Activated T-cell treated with anti-CD3 and anti-CD28 coated beads, Interleukin-2, amount 50 U/mL, for 1 hour (primary cell): ENCODE data around the gene CACNA1H.

Experiments used
- DNase-seq: peaks from one replicate; pipeline ENCODE4 v3.0.0-alpha.2; 2020

The CACNA1H gene

DNA sequence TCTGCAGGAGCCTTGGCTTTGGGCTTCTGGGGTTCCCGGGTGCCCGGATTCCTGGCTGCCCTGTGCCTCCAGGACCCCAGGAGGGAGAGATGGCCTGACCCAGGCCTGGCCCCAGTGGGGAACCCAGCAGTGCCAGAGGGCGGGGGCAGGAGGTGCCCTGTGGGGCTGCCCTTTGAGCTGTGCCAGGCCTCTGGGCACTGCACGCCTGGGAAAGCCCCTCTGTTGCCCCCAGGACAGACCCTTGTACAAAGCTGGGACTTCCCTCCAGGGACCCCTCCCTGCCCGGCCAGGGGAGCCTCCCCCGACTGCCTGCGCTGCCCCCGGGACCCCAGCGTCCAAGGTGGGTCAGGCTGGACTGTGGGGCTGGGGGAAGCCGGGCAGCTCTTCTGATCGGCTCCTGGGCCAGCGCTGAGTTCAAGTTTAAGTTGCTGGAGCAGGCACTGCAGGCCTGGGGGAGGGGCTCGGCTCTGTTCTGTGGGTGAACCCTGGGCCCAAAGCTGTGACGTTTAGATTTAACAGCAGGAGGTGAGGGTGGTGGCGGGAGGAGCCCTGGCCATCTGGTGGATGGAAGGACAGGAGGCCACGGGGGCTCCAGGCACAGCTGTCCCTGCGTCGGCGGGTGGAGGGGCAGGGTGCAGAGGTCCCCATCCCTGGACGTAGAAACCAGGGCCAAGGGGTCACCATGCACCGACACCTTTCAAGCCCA, 29.2 kb upstream of the CACNA1H start:
- no peak for DNase-seq

- no peak for DNase-seq
Measured at GRCh38 chr16:1124291-1124690, 28.6 kb upstream of the CACNA1H start.

GRCh38 chr16:1124795-1125194, 28.1 kb upstream of the CACNA1H start:
- no peak for DNase-seq

GRCh38 chr16:1125471-1125870, 27.4 kb upstream of the CACNA1H start:
- DNase-seq = no peak

DNA sequence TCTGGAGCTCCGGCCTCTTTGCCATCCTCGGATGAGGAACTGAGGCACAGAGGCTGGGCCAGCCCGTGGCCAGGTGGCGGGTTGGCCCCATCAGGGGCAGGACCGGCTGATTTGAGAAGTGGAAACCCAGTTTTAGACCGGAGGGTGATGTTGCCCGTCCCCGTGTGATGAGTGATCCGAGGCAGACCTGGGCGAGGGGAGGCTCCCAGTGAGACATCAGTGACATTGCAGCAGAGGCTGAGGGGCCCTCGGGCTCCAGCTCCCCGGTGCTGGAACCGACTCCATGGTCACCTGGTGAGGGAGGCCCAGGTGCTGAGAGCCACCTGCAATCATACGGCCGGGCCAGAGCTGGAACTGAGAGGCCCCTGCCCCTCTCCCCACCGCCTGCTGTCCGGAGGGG, 26.9 kb upstream of the CACNA1H start:
- DNase-seq = no peak

- no peak for DNase-seq
Measured at GRCh38 chr16:1126586-1126985, 26.3 kb upstream of the CACNA1H start.

- no peak for DNase-seq
Measured at GRCh38 chr16:1127101-1127500, 25.8 kb upstream of the CACNA1H start.

GRCh38 chr16:1127971-1128715, 24.8 kb upstream of the CACNA1H start:
- DNase-seq = no peak

- DNase-seq = no peak
Measured at GRCh38 chr16:1129106-1129960, 23.6 kb upstream of the CACNA1H start.

DNA sequence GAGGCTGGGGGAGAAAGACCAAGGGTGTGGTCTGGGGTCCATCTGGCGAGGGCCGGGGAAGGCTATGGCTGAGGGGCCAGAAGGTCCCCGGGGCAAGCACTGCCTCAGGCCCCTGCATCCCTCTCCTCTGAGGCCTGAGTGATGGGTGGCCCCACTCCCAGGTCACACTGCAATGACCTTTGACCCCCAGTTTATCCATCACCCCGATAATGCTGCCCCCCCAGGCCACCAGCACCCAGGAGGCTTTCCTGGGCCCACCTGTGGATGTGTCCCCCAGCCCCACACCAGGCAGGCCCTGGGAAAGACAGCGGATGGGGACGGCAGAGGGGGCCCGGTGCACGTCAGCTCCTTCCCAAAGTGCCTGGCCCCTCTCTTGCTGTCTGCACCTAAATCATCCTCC, 22.5 kb upstream of the CACNA1H start:
- DNase-seq = no peak

- DNase-seq = no peak
Measured at GRCh38 chr16:1131378-1131994, 21.4 kb upstream of the CACNA1H start.

DNA sequence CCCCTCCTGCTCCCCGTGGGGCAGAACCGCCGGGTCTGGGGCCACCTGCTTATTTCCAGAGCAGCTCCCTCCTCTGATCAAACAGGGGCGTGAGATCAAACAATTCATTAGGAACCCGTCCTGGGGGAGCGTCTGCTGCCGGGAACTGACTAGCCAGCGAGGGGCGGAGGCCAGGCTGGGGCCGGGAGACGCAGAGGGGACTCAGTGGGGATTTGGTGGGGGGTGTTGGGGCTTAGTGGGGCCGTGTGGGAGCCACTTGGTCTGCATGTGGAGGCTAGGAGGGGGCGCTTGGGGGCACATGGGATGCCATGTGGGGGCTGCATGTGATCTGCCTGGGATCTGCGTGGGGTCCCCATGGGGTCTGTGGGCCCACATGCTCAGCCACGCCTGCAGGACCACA, 20.5 kb upstream of the CACNA1H start:
- DNase-seq = no peak

DNA sequence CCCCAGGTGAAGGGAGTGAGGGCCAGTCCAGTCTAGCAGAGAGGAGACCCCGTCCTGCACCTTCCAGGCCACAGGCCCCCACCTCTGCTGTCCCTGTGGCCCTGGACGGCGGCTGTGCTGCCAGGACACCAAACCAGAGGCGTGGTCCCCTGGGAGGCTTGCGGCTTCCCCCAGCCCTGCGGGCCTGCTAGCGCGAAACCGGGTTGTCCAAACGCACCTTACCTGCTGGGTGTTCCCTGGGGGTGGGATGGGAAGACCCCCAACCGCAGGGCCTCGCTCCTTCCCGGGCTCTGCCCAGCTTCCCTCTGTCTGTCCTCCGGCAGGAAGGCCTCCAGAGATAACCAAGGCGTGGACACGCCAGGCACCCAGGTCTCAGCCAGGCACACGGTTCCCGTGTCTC, 19.6 kb upstream of the CACNA1H start:
- DNase-seq = no peak

- DNase-seq = no peak
Measured at GRCh38 chr16:1133810-1134520, 18.9 kb upstream of the CACNA1H start.

DNA sequence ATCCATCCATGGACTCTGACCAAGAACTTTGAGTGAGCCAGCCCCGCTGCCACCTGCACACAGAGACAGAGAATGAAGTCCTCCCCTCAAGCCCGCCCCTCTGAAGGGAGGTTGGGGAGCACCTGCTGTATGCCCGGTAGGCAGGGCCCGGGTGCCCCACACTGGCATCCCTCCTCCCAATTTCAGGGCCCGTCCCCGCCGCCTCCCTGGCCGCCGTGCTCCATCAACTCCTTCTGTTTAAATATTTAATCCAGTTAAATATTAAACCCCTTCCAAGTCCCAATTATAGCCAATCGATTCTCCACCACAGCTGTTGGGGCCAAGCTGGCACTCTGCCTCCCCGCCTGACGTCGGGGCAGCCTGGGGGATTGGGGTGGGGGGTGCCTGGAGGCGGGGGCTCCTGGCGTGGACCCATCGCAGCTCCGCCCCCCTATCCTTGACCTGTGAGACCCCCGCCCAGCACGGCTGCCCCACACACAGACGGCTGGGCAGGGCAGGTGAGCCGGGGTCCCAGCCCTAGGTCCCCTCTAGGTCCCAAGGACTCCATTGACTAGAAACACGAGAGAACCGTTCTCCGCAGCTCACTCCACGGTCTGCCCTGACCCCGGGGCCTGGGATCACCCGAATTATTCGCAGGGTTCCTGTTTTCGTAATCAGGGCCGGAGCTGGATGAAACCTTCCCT, 18.0 kb upstream of the CACNA1H start:
- no peak for DNase-seq

GRCh38 chr16:1135459-1135825, 17.5 kb upstream of the CACNA1H start:
- DNase-seq = no peak

DNA sequence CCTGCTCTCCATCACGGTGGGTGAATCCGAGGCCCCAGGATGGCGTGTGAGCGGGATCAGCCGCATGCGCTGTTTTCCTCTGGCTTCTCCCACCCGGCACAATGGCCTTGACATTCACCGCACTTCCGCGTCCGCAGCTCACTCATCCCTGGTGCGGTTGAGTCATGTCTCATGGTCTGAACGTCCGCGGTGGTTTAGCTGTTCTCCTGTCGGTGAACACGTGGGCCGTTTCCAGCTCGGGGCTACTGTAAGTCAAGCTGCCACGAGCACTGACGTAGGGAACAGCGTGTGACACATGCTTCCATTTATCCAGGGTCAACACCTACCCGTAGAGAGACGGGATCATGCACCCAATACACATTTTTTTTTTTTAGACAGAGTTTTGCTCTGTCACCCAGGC, 15.3 kb upstream of the CACNA1H start:
- no peak for DNase-seq

- DNase-seq = no peak
Measured at GRCh38 chr16:1140582-1141162, 12.2 kb upstream of the CACNA1H start.

GRCh38 chr16:1141191-1141590, 11.7 kb upstream of the CACNA1H start:
- no peak for DNase-seq

GRCh38 chr16:1141716-1142115, 11.2 kb upstream of the CACNA1H start:
- no peak for DNase-seq

GRCh38 chr16:1142911-1143310, 10.0 kb upstream of the CACNA1H start:
- DNase-seq = no peak
